NCI-H2227 (cell line): ENCODE data around the gene CSMD2.
"Not testable (repeated sequence)": the region's sequence is repeated elsewhere in the genome, so short reads cannot be mapped to it uniquely, and the experiment has no call there.

Experiments used
- DNase-seq: peaks from one replicate; lab custom pipeline; 2025; ENCODE audit not compliant: unreplicated experiment; lab: John Stamatoyannopoulos, UW

CSMD2 gene

DNA sequence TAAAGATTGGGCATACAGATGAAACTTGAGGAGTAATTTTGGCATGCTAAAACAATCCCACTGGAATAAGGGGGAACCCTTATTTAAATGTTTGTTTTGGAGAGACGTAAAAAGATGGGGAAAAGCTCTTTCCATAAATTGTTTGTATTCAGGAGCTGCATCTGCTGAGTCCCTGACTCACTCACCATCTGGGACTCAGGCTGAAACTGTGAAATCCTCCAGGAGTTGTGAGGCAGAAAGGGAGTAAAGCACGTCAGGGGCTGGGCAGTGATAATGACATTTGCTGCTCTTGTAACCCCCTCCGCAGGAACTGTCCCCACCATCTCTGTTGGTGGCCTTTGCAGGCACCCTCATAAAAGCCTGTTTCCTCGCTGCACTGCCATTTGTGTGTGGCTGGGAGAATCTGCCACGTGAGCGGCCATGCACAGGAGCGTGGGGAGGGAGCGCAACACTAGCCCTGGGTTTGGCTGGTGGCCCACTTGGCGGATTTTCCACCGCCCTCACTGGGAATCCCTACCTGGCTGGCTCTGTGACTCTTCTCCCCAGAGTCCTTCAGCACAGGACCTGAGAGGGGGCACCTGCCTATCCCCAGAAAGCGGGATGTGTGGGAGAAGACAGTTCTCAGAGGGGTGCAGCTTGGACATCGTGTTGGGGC lies 647.3 kb downstream of the CSMD2 start:
- no peak for DNase-seq

DNA sequence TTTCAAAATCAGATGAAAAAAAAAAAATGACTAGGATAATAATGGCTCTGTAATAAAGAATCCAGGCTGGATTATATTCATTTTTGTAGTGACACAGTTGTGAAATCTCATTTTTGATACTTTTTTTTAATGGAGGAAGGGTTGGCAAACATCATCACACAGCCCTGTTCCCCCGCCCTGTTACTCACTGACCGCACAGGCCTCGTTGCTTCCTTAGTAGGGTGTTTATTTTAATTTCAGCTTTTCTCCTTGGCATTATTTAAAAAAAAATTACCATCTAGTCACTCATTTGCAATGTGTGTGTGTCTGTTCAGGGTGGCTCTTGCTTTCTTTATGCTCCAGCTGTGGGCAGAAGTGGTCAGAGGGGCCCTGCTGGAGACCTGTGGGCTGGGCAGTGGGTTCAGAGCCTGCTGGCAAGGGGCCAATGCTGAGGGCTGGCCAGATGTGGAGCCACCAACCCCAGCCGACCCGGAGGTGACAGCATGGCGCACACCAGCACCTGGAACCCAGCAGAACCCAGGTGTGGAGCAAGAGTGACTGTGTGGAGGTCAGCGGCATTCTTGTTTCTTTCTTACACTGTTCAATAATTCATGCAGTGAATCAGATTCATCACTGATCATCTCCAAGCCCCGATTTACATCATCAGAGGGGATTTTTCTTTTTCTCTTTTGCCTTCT lies 648.0 kb downstream of the CSMD2 start:
- no peak for DNase-seq

DNA sequence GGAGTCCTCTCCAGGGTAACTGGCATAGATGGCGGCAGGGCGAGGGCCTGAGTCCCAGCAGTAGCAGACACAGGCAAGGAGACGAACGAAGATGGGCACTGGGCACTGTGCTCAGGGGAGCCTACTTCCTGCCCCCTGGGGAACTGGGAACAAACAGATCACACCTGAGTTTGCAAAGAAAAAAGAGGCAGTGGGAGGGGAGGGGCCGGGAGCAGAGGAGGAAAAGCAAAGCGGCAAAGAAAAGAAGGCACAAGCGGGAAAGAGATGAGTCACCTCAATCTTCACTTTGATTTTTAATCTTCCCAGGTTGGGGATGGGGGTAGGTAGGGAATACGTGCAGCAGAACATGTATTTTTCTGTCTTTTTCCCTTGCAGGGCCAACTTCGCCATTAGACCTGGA lies 648.6 kb downstream of the CSMD2 start:
- DNase-seq: no peak

DNA sequence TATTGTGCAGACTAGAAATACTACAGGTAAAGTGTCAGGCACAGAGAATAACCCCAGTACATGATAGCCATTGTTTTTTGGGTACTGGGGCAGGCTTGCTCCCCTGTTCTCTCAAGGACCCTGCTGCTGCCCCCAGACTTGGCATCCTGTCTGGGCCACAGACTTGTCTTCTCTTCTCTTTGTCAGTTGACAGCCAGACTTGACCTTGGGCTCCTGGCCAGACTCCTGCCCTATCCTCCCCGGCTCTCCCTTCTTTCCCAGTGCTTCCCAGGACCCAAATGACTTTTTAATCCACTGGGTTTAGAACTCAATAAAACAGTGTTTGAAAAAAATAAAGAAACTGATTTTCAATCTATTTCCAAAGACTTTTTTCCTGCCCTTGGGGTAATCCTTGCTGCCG lies 649.4 kb downstream of the CSMD2 start:
- no peak for DNase-seq

DNA sequence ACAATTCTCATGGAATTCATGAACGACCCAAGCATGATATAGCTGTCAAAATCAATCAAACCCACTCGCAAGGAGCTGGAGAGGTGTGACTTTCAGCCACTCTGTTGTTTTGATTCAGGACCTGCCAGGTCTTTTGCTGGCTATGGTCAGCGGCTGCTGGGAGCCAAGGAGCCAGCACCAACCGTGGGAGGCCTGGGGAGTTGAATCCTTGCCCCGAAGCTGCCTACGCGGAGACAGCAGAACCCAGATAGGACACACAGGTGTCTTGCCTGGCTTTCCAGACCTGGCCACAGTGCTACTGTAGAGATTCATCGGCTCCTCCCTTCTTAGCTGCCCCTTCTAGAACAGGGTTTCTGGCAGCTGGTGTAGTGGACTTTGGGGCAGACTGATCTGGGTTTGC lies 649.9 kb downstream of the CSMD2 start:
- DNase-seq: no peak

DNA sequence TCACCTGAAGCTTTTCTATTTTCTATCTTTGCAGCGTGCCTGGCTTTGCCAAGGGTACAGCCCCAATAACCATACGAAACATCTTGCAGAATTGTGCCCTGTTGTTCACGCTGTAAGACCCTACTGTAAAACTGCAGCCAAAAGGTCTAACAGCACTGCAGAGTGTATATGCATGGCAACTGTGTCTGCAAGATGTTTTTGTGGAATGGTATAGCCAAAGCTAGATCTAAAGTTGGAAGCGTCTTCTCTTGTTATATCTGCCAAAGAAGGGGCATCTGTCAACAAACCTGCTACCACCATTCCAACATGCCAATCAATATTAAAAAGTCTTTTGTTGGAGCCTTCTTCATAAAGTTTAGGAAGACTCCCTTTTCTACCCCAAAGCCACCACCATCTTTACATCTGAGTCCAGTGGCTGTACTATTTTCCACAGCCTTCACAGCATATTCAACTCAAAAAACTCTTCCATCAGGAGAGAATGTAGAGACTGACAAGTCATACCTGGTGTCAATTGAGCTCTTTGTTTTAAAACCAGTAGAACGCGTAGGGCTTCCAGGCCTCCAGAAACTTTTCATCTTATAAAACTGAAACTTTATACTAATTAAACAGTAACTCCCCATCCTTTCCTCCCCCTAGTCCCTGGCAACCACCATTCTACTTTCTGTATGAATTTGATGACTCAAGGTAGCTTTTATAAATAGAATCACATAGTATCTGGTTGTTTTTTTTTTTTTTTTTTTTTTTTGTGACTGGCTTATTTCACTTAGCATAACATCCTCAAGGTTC lies 652.6 kb downstream of the CSMD2 start:
- no peak for DNase-seq

DNA sequence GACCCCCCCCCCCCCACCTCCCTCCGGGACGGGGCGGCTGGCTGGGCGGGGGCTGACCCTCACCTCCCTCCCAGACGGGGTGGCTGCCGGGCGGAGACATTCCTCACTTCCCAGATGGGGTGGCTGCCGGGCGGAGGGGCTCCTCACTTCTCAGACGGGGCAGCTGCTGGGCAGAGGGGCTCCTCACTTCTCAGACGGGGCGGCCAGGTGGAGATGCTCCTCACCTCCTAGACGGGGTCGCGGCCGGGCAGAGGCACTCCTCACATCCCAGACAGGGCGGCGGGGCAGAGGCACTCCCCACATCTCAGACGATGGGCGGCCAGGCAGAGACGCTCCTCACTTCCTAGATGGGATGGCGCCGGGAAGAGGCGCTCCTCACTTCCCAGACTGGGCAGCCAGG lies 655.8 kb downstream of the CSMD2 start:
- DNase-seq: not testable (repeated sequence)

DNA sequence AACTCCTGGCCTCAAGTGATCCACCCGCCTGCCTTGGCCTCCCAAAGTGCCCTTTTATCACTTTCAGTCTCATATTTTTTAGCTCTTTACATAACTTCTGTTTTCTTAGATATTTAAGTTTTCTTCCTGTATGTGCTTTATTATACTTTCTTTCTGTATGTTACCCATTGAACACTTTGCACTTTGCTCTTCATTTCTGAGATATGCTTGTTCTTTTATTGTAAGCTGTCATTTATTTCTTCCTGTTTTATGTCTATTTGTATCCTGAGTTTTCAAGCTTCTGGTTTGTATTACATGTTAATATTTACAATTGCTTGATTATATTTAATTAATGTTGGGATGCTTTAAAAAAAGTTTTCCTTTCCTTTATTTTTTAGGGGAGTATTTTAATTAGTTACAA lies 656.9 kb downstream of the CSMD2 start:
- DNase-seq: no peak

DNA sequence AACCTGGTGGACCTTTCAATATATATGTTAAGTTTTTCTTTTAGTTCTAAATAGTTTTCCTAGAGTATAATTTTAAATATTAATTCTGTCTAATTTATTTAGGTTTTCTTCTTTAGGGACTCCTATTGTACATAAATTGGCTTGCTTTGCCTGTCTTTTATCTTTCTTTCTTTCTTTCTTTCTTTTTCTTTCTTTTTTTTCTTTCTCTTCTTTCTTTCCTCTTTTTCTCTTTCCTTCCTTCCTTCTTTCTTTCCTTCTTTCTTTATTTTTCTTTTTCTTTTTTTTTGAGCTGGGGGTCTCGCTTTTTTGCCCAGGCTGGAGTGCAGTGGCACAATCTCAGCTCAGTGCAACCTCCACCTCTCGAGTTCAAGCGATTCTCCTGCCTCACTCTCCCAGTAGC lies 657.4 kb downstream of the CSMD2 start:
- DNase-seq: no peak

DNA sequence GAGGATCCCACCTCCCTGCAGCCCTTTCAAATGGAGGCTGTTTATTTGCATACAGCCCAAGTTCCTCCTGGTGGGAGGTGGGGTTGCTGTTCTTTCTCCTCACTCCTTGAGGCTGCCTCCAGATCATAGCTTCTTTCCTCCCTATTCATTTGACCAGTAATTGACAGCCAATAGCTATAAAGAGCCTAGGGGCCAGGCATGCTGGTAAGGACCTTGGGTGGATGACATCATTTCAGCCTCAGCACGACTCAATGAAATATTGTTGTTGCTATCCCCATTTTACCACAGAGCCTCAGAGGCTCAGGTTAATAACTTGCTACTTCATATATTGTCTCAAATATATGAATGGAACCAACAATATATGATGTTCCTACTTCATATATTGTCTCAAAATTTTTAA lies 661.5 kb downstream of the CSMD2 start:
- DNase-seq: no peak

DNA sequence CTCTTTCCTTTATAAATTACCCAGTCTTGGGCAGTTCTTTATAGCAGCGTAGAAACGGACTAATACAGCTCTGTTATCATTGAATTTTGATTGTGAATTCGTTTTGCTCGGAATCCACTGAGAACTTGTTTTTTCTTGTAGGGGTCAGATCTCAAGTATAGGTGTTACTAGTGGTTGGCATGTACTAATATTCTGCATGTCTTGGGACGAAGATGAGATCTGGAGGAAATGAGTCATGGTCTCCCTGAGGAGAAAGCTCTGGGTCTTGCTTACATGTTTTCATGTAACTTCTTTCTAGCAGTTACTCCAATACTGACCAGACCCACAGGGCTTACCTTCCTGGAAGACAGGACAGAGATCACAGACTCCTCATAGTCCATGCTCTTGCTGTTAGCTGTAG lies 662.3 kb downstream of the CSMD2 start:
- no peak for DNase-seq

DNA sequence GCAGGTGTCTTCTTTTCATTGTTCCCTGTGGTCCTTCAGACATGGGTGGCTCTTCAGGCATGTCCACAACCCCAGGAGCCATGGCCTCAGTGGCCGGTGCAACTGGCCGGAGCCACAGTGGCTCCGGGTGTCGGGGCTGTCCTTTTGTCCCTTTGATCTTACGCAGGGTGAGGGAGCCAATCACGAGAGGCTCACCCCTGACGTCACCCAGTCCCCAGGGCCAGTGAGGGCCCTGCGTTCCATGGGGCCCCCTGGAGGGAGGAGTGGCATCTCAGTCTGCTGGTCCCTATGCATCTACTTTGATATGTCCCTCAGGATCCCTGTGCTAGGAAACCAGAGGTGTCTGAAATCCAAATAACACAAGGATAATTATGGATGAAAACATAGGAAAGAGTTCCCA lies 663.3 kb downstream of the CSMD2 start:
- no peak for DNase-seq

DNA sequence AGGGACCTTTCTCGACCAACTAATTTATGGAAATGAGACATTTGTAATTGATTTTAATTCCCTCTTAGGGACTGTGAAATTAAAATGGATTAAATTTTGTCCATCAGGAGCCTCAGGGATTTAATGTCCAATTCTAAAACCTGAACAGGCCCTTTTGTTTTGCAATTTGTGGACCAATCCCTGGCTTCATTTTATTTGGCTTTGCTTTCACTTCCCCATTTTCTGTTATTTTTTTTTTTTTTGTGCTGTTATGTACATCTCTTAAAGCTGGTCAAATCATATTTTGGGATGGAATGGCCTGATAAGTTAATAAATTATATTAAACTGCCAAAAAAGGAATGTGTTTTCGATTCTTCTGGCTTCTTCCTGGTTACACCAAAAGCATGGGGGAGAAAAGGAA lies 663.7 kb downstream of the CSMD2 start:
- DNase-seq: no peak

DNA sequence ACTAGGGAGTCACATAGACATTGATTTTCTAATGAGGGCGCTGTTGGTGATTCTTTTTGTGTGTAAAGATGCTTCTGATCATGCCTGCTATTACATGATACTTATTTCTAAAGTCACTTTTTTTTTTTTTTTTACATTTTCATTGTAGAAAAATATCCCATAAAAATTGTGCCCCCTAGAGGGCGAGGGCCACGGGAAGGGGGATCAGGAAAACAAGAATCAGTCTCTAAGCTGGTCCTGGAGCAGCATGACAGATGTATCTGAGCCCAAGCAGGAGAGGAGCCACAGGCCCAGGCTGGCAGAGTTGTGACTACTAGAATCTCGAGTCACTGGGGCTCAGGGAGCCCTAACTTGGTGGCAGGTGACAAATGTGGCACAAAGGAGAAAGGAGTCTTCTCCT lies 664.5 kb downstream of the CSMD2 start:
- DNase-seq: no peak

DNA sequence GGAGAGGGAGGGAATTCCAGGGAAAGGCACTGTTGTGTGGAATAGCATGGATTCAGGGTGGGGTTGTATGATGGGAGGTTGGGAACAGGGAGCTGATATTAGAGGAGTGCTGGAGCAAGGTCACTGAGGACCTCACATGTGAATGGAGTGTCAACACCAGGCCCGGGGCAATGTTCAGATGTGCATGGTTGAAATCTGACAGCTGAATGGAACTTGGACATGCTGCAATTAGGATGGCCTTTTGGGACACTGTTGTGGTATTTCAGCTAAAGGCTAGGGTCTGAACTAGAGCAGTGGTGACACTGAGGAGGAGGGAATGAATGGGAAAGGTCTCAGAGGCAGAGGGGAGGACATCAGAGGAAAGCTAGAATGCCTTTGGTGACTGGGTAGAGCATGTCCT lies 667.6 kb downstream of the CSMD2 start:
- no peak for DNase-seq

DNA sequence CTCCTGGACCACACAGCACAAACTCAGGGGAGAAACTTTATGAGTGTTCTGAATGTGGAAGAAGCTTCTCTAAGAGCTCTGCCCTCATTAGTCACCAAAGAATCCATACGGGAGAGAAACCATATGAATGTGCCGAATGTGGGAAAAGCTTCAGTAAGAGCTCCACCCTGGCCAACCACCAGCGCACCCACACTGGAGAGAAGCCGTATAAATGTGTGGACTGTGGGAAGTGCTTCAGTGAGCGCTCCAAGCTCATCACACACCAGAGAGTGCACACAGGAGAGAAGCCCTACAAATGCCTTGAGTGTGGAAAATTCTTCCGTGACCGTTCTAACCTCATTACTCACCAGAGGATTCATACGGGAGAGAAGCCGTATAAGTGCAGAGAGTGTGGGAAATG lies 670.1 kb downstream of the CSMD2 start:
- no peak for DNase-seq

DNA sequence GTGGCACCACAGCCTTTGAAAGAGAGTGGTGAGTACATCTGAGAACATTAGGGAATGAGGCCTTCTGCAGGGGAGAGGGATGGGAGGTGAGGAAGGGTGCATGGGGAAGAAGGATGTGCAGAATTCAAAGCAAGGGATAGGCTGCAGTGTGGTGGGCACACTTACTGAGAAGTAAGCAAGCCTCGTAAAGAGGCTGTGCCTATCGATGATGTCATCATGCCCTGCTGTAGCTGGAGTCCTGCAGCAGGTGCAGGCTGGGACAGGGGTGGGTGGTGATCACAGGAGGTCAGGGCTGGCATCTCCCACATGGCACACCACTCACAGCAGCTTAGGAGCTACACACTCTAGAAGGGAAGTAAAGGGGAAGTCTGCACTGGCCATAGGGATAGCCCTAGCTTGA lies 676.4 kb downstream of the CSMD2 start:
- no peak for DNase-seq

DNA sequence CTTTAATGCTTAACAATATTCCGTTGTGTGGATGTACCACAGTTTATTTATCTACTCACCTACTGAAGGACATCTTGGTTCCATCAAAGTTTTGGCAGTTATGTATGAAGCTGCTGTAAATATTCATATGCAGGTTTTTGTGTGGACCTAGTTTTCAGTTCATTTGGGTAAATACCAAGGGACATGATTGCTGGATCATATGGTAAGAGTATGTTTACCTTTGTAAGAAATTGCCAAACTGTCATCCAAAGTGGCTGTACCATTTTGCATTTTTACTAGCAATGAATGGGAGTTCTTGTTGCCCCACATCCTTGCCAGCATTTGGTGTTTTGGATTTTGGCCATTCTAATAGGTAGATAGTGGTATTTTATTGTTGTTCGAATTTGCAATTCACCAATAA lies 682.6 kb downstream of the CSMD2 start:
- no peak for DNase-seq

DNA sequence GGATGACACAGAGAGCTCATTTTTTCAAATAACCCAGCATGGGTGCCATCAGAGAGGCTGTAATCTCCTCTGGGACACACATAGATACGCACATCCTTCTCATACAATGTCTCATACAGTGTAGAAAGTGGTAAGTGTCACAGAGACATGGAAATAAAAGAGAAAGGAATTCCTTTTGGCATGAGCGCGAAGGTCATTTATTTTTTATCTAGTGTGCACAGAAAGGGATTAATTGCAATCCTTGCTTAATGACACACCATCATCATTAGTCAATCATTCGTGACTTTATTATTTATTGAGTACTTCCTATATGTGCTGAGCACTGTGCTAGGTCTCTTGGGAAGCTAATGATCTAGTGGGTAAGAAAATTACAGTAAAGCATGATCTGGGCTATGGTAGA lies 687.6 kb downstream of the CSMD2 start:
- no peak for DNase-seq

DNA sequence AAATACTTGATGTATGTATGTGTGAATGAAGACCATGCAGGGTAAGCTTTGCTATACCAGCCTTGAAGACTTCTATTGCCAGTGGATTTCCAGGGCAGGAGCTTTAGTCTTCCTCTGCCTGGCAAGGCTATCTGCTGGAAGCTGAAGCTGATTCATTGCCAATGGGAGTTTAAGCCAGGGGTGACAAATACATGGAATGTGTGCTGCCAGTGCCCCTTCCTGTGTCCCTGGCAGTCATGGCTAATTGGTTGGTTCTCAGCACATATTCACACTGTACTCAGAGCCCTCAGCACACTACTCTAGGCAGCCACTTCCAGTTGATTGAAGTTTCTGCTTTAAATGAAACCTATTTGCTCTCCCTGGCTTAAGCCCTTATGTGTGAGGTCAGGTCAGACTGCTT lies 691.1 kb downstream of the CSMD2 start:
- no peak for DNase-seq

DNA sequence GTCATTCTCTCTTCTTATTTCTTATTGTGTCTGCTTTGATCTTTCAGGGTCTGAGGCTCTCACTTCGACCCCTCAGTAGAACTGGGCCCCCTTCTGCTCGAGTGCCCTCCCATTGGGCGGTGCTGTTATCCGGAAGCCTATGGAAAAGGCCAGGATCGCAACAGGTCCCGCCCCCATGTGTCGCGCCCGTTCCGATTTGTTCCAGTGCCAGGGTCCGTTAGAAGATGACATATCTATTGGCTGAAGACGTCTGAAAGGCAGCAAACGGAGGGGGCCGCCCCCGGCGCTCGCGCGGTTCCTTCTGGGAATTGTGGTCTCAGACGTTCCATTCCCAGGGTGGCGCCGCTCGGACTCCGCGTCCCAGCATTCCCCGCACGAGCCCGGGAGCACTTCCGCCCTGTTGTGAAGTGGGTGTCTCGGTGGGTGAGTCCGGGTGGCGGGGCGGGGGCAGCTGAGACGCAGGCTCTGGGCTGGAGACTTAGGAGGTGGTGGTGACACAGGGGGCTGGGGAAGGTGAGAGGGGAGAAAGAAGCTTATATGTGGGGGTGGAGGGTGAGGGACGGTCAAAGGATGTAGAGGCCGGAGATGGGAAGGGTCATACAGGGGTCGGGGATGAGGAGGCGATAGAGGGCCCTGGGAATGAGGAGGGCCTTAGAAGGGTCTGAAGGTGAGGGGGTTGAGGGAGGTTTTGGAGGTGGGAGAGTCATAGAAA lies 692.6 kb downstream of the CSMD2 start, which contains the start of gene ZSCAN20:
Gene ZSCAN20 (plus strand): TSS at position 377 of the 712 bp plus-strand sequence. CDS start 6,644 bp downstream, outside the sequence.
- DNase-seq: peak; percentile 99

DNA sequence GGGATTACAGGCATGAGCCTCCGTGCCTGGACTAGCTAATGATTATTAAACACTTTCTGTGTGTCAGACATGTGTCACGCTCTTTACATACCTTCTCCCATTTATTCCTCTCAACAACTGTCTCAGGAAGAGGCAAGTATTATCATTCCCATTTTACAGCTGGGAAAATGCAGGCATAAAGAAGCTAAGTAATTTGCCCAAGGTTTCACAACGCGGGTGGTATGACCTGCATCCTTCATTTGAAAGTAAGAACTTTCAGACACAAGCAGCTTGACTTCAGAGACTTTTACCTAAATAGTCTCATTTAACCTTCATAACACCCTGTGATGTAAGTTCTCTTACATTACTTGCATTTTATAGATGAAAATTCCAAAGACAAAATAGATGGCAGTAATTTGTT lies 693.6 kb downstream of the CSMD2 start:
- DNase-seq: no peak
